DMS53 (cell line): ENCODE data around the gene SOBP.
A peak's percentile ranks its signal among the peaks of the same experiment; 100 is the strongest.

Experiments
- DNase-seq: peaks from one replicate; lab custom pipeline; 2025; lab: John Stamatoyannopoulos, UW

SOBP gene

DNA sequence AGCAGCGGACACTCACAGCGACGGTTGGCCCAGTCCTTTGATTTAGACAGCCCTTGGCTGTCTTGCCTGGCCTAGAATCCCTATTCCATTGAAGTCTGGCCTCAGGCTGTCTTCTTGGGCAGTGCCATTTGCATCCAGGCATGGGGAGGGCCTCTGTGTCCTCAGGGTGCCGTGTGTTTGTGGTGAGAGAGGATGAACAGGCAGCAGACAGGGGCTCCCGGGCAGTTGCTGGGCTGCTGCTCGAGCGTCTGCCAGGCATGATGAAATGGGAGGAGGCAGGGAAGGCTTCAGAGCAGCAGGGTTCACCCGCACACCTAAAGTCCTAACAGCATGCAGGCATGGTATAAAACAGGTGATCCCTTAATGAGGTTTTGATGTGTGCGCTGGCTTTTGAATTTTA, 126.9 kb downstream of the SOBP start:
- no peak for DNase-seq

- DNase-seq: no peak
These were observed 127.5 kb downstream of the SOBP start for GRCh38 chr6:107617341-107617932.

DNA sequence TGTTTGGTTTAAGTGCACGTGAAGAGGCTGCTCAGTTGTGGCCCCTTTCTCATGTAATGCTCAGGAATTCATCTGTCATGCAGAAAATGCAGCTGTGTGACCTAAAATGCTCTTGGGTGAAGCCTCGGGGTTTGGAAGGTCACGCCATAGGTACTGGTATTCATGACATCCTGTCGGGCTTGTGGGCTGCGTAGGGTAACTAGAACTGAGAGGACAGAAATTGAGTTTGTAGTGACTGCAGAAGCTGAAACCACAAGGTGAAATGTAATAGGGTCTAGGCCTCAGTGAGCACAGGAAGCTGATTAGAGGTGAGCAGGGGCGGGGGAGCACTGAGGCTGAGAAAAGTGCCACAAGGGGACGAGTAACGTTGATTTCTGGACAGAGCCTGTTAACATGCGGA, 128.8 kb downstream of the SOBP start:
- no peak for DNase-seq

GRCh38 chr6:107620732-107621131, 130.8 kb downstream of the SOBP start:
- peak; percentile 81 for DNase-seq

DNA sequence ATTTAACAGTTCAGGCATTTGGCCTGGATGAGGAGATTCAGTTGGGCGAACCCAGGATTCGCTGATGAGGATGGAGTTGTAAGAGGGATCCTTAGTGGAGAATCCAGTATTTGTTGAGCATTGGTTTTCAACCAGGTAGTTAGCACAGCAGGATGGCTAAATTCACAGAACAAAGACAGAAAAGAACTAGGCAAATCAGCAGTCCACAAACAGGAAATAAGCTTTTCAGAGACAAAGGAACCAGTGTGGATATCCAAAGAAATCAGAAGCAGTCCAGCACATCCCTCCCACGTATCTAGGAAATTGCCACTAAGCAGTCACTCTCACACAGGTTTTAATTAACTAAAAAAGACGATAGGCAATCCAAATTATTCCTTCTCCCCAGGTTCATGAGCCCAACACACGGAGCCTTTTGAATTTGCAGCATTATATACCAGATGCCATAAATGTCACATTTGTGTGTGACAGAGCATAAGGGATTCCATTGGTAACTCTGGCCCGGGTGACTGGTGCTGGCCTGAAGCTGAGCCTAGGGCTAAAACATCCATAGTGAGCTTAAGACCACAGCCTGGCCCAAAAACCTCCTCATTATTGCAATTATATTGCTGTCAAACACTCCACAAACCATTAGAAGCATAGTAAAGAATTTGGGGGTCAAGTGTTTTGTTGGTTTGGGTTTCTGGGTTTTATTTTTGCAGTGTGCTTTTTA, 131.5 kb downstream of the SOBP start:
- DNase-seq: no peak

GRCh38 chr6:107622269-107622668, 132.4 kb downstream of the SOBP start:
- DNase-seq: peak; percentile 21

GRCh38 chr6:107624050-107624449, 134.1 kb downstream of the SOBP start:
- no peak for DNase-seq

- DNase-seq: peak; percentile 37
These were observed 134.6 kb downstream of the SOBP start for GRCh38 chr6:107624541-107624940.

DNA sequence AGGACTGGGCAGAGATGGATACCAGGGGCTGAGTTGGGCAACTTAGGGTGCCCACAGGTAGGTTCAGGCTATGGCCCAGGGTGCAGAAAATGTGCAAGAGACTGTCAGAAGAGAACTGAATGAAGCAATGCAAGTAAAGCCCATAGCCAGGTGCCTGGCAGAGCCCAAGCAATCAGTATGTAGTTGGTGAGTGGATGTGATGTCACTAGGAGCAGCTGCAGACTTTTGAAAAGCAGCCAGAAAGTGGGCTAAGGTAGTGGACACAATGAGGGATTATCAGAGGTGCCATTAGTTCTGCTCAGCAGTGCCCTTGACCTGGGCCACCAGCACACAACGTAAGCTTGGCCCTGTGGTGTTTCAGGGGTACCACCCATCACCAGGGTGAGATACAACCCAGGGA, 135.3 kb downstream of the SOBP start:
- DNase-seq: peak; percentile 78

- DNase-seq: no peak
These were observed 136.7 kb downstream of the SOBP start for GRCh38 chr6:107626645-107627044.

GRCh38 chr6:107627969-107628368, 138.1 kb downstream of the SOBP start:
- DNase-seq: no peak

- no peak for DNase-seq
These were observed 139.0 kb downstream of the SOBP start for GRCh38 chr6:107628878-107629277.

- DNase-seq: no peak
These were observed 139.7 kb downstream of the SOBP start for GRCh38 chr6:107629548-107630129.

GRCh38 chr6:107630348-107630977, 140.5 kb downstream of the SOBP start:
- no peak for DNase-seq

DNA sequence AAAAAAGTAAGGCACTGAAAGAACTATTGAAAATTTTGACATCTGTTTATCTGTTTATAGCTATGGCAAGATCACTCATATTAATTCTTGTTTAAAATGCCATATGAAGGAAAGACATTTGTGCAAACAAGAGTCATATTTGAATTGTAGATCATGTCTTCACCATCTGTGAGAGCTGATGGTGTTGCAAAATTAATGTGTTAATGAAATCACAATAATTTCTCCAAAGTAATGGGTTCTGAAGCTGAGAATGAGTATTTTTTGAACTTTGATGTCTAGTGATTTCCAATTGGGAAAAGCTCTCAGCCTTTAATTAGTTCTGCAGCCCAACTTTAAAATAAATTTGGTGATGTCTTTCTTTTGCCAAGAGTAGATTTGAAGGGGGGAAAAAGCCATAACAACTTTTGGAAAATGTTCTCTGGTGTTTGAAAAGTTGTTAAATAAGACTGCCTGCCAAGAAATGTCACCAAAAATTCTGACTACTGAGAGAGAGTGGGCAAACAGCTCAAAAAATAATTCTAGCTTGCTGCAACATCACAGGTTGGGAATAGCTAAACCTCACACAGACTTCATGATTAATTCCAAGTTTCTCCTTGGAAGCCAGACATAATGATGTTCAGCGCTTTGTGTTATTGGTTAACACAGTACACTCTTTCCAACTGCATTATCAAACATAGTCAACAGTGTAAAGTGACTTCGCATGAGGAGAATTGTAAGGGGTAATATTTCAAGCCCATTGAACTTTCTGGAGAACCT, 142.6 kb downstream of the SOBP start:
- no peak for DNase-seq

DNA sequence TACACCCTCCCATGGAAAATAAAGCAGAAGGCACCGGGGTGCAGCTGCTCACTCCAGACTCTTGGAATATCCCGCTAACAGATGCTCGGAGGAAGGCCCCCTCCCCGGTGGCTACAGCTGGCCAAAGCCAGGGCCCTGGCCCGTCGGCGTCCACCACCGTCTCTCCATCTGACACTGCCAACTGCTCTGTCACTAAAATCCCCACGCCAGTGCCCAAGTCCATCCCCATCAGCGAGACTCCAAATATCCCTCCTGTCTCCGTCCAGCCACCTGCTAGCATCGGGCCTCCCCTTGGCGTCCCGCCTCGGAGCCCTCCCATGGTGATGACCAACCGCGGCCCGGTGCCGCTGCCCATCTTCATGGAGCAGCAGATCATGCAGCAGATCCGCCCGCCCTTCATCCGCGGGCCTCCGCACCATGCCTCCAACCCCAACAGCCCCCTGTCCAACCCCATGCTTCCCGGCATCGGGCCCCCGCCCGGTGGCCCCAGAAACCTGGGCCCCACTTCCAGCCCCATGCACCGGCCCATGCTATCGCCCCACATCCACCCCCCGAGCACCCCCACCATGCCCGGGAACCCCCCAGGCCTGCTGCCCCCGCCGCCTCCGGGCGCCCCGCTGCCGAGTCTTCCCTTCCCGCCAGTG, 143.9 kb downstream of the SOBP start:
- DNase-seq: no peak

GRCh38 chr6:107634324-107635056, 144.6 kb downstream of the SOBP start:
- DNase-seq: no peak

DNA sequence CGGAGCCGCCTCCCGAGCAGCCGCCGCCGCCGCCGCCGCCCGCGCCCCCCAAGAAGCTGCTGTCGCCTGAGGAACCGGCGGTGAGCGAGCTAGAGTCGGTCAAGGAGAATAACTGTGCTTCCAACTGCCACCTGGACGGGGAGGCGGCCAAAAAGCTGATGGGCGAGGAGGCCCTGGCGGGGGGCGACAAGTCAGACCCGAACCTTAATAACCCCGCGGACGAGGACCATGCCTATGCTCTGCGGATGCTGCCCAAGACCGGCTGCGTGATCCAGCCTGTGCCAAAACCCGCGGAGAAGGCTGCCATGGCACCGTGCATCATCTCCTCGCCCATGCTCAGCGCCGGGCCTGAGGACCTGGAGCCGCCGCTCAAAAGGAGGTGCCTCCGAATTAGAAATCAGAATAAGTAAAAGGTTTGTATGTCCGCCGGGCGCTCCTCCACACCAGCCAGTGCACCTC, 145.2 kb downstream of the SOBP start:
- no peak for DNase-seq

GRCh38 chr6:107636486-107636885, 146.6 kb downstream of the SOBP start:
- DNase-seq: no peak

- no peak for DNase-seq
These were observed 147.7 kb downstream of the SOBP start for GRCh38 chr6:107637316-107638315.
